Testis (tissue), 2 donors: ENCODE results near the gene C13orf46.

Experiments
- POLR2A ChIP-seq: fragments of 450-650 bp; IDR thresholded peaks from one replicate; pipeline ENCODE4 v1.6.1; 2017; ENCODE audit warnings: antibody characterized with exemption, mild to moderate bottlenecking, moderate library complexity
- TF ChIP-seq, protein P1 (sequence below), 3 experiments: fragments of 450-650 bp in 2 of 3; fragments of 200-600 bp in 1 of 3; sonication (generic) in 1 of 3; IDR thresholded peaks; one replicate each; pipeline ENCODE4 v1.5.1; 2016 to 2019; ENCODE audit warnings: antibody characterized with exemption in 3 of 3, mild to moderate bottlenecking in 2 of 3, moderate library complexity in 1 of 3

DNA sequence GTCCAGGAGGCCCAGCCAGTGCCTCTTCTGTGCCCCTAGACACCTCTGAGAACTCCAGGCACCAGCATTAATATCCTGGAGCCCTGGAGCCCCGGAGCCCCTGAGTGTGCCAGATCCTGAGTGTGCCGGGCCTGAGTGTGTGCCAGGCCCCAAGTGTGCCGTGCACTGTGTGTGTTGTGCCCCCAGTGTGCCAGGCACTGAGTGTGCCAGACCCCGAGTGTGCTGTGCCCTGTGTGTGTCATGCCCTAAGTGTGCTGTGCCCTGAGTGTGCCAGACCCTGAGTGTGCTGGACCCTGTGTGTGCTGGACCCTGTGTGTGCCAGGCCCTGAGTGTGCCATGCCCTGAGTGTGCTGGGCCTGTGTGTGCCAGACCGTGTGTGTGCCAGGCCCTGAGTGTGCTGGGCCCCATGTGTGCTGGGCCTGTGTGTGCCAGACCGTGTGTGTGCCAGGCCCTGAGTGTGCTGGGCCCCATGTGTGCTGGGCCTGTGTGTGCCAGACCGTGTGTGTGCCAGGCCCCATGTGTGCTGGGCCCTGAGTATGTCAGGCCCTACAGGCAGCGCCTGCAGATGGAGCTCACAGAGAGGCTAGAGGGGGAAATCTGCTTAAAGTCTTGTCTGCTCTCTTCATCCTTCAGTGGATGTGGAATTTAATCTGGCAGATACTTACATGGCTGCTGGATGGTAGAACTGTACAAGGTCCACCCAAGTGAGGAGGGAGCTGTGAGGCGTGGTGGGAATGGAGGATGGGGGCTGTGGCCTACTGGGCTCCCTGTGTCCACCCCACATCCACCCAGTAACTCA, 53.9 kb downstream of the C13orf46 start:
- TF ChIP-seq, protein P1, sequence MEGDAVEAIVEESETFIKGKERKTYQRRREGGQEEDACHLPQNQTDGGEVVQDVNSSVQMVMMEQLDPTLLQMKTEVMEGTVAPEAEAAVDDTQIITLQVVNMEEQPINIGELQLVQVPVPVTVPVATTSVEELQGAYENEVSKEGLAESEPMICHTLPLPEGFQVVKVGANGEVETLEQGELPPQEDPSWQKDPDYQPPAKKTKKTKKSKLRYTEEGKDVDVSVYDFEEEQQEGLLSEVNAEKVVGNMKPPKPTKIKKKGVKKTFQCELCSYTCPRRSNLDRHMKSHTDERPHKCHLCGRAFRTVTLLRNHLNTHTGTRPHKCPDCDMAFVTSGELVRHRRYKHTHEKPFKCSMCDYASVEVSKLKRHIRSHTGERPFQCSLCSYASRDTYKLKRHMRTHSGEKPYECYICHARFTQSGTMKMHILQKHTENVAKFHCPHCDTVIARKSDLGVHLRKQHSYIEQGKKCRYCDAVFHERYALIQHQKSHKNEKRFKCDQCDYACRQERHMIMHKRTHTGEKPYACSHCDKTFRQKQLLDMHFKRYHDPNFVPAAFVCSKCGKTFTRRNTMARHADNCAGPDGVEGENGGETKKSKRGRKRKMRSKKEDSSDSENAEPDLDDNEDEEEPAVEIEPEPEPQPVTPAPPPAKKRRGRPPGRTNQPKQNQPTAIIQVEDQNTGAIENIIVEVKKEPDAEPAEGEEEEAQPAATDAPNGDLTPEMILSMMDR (IDR thresholded peaks at IDR 0.05) = no peak
- no peak for TF ChIP-seq POLR2A
